SK-N-MC (cell line): Measurements from ENCODE around the gene EBF4.

Experiments
- EZH2 ChIP-seq: fragments of 200-600 bp; sonication (generic); IDR thresholded peaks from one replicate; pipeline ENCODE4 v1.6.1; 2017; ENCODE audit warnings: antibody characterized with exemption
- FOXP2 ChIP-seq: optimal IDR thresholded peaks from 2 replicates; pipeline ENCODE3; 2011; ENCODE audit warnings: mild to moderate bottlenecking, moderate library complexity; ENCODE audit not compliant: insufficient read depth; ENCODE audit errors: extremely low read length, control extremely low read depth
- POLR2AphosphoS5 ChIP-seq: IDR thresholded peaks from 2 replicates; pipeline ENCODE4 v1.6.1; 2012; ENCODE audit warnings: mild to moderate bottlenecking, low read depth, low read length, borderline replicate concordance

GRCh38 chr20:2757969-2758368 is 65.4 kb downstream of the EBF4 start:
- TF ChIP-seq POLR2AphosphoS5, result no peak
- no peak for TF ChIP-seq EZH2
- no peak for TF ChIP-seq FOXP2
